Endothelial cell of umbilical vein (primary cell): ENCODE results near the gene EHMT1. TPM values are rescaled to one million over a fixed set of nuclear protein-coding genes. Genes with fewer than 3 reads are reported as not detected.

Experiments
- BruUV-seq: library from RNA; stranded (reverse); fragments of 400-500 nt; replicated peaks from 2 replicates; lab custom pipeline; 2021; lab: Mats Ljungman, UMichigan
- CTCF ChIA-PET: fragments of 300-600, 350-600 bp; sonication (Branson Sonifier 250); formaldehyde crosslinking; loops from one replicate; lab custom pipeline; 2021; ENCODE audit warnings: antibody characterized with exemption, inconsistent platforms; lab: Charles Lee
- POLR2A ChIA-PET: fragments of 300-600, 350-600 bp; sonication (Branson Sonifier 250); formaldehyde crosslinking; loops from one replicate; lab custom pipeline; 2021; ENCODE audit warnings: antibody characterized with exemption, inconsistent platforms; lab: Charles Lee
- DNase-seq: peaks from one replicate; pipeline ENCODE4 v3.0.0-alpha.2; 2011; ENCODE audit warnings: low read depth, low spot score
- FAIRE-seq: peaks from 2 replicates; lab custom pipeline; 2011; peaks lifted over from hg19 to GRCh38; lab: Jason Lieb, UNC
- H2AFZ ChIP-seq: 2 replicates; pipeline ENCODE4 v1.6.0; 2012; ENCODE audit warnings: low read depth, low read length, control low read depth, inconsistent platforms
- H3K27ac ChIP-seq: 2 replicates; pipeline ENCODE4 v1.5.1; 2011; ENCODE audit warnings: low read depth, mild to moderate bottlenecking, control low read depth, low read length, moderate library complexity; ENCODE audit not compliant: insufficient read depth
- H3K27me3 ChIP-seq, 2 experiments: 2 replicates each; pipeline versions ENCODE4 v1.6.0 to v1.6.1; 2011; ENCODE audit warnings: low read length in 2 of 2, mixed read lengths in 1 of 2; ENCODE audit not compliant: control insufficient read depth in 2 of 2, insufficient read depth in 2 of 2
- H3K36me3 ChIP-seq, 2 experiments: 2 replicates in 1 of 2; 3 replicates in 1 of 2; pipeline ENCODE4 v1.5.1; 2011; ENCODE audit warnings: low read length in 2 of 2, mild to moderate bottlenecking in 1 of 2, moderate library complexity in 1 of 2; ENCODE audit not compliant: control insufficient read depth in 2 of 2, insufficient read depth in 2 of 2; ENCODE audit errors: extremely low read depth in 1 of 2
- H3K4me1 ChIP-seq: 3 replicates; pipeline ENCODE4 v1.5.1; 2011; ENCODE audit warnings: mild to moderate bottlenecking, low read length; ENCODE audit not compliant: control insufficient read depth, insufficient read depth; ENCODE audit errors: extremely low read depth
- H3K4me2 ChIP-seq: 2 replicates; pipeline ENCODE4 v1.6.1; 2011; ENCODE audit warnings: low read length, control low read depth, mixed read lengths; ENCODE audit not compliant: insufficient read depth
- H3K4me3 ChIP-seq, 3 experiments: fragments of 200-600 bp in 1 of 3; sonication (generic), shearing (Covaris generic) in 1 of 3; replicated peaks in 1 of 3; 2 replicates each; pipeline ENCODE4 v1.5.1; 2011 to 2016; ENCODE audit warnings: control low read depth in 3 of 3, low read length in 3 of 3, mild to moderate bottlenecking in 2 of 3, inconsistent platforms in 1 of 3, low read depth in 1 of 3, moderate library complexity in 1 of 3; ENCODE audit not compliant: insufficient read depth in 1 of 3
- H3K79me2 ChIP-seq: 2 replicates; pipeline ENCODE4 v1.6.0; 2012; ENCODE audit warnings: low read length, inconsistent platforms; ENCODE audit not compliant: control insufficient read depth, insufficient read depth
- H3K9ac ChIP-seq: replicated peaks from 2 replicates; pipeline ENCODE3; 2011; ENCODE audit warnings: low read length, control low read depth; ENCODE audit not compliant: insufficient read depth; ENCODE audit errors: extremely low read depth
- H3K9me1 ChIP-seq: replicated peaks from 3 replicates; pipeline ENCODE4 v1.6.0; 2011; ENCODE audit warnings: mild to moderate bottlenecking, low read length; ENCODE audit not compliant: control insufficient read depth, insufficient read depth; ENCODE audit errors: extremely low read depth
- H3K9me3 ChIP-seq: replicated peaks from 2 replicates; pipeline ENCODE4 v1.5.1; 2012; ENCODE audit warnings: low read length, inconsistent platforms; ENCODE audit not compliant: control insufficient read depth, insufficient read depth
- H4K20me1 ChIP-seq: replicated peaks from 2 replicates; pipeline ENCODE3; 2011; ENCODE audit warnings: mild to moderate bottlenecking, low read length; ENCODE audit not compliant: control insufficient read depth, insufficient read depth; ENCODE audit errors: extremely low read depth
- EZH2 ChIP-seq: IDR thresholded peaks from 2 replicates; pipeline ENCODE4 v1.6.1; 2012; ENCODE audit warnings: borderline replicate concordance, low read depth, mild to moderate bottlenecking, moderate library complexity, low read length, inconsistent platforms; ENCODE audit not compliant: severe bottlenecking
- FOS ChIP-seq: IDR thresholded peaks from 2 replicates; pipeline ENCODE4 v1.6.1; 2011; ENCODE audit warnings: mild to moderate bottlenecking, low read length, moderate library complexity, borderline replicate concordance; ENCODE audit not compliant: insufficient read depth
- GATA2 ChIP-seq: IDR thresholded peaks from 2 replicates; pipeline ENCODE4 v1.7.0; 2011; ENCODE audit warnings: low read depth, mild to moderate bottlenecking, moderate library complexity, mixed read lengths, low read length; ENCODE audit not compliant: insufficient read length, insufficient read depth
- JUN ChIP-seq: IDR thresholded peaks from 2 replicates; pipeline ENCODE4 v1.6.1; 2011; ENCODE audit warnings: borderline replicate concordance, low read depth; ENCODE audit not compliant: insufficient read length, insufficient read depth
- MYC ChIP-seq: IDR thresholded peaks from one replicate; pipeline ENCODE4 v1.6.1; 2011; ENCODE audit warnings: mild to moderate bottlenecking, low read depth, low read length
- POLR2A ChIP-seq: IDR thresholded peaks from 2 replicates; pipeline ENCODE4 v1.6.1; 2012; ENCODE audit warnings: low read depth, mild to moderate bottlenecking, control low read depth, low read length
- POLR2AphosphoS5 ChIP-seq: IDR thresholded peaks from 2 replicates; pipeline ENCODE4 v1.6.1; 2012; ENCODE audit warnings: low read depth, mild to moderate bottlenecking, control low read depth, low read length, moderate library complexity; ENCODE audit not compliant: insufficient read depth
- dilution Hi-C: fragments of 300-500 bp; cut with MboI; formaldehyde crosslinking; loops from one replicate; pipeline ENCODE4 v1.15.0; 2019; ENCODE audit warnings: low sequenced_read_pairs; ENCODE audit not compliant: extremely low pct_ligation_motif_present
- intact Hi-C: fragments of 100-400 bp; cut with micrococcal nuclease; formaldehyde crosslinking; loops from one replicate; pipeline ENCODE4 v1.10.0; 2022
- polyA plus RNA-seq, 4 experiments: library from polyadenylated mRNA; depleted of rRNA in 3 of 4; stranded (reverse) in 3 of 4; unstranded in 1 of 4; fragments of >200 nt; gene quantifications; 2 replicates each; pipeline versions ENCODE4 v1.2.1 to v1.2.3, GENCODE V29; 2011 to 2012; ENCODE audit warnings: missing spikeins in 1 of 4
- total RNA-seq: library from RNA; stranded (reverse); gene quantifications from 2 replicates; pipeline ENCODE4 v1.2.3, GENCODE V29; 2021
- TF ChIP-seq, protein P1 (sequence below): IDR thresholded peaks from 2 replicates; pipeline ENCODE4 v1.6.1; 2011; ENCODE audit not compliant: insufficient read depth, insufficient read length
- TF ChIP-seq, protein P2 (sequence below), 2 donors: IDR thresholded peaks; 1 replicate in 1 of 2; 2 replicates in 1 of 2; pipeline ENCODE4 v1.5.1; 2011; ENCODE audit warnings: low read length in 2 of 2, mild to moderate bottlenecking in 2 of 2, moderate library complexity in 2 of 2, control low read depth in 1 of 2, inconsistent platforms in 1 of 2, low read depth in 1 of 2; ENCODE audit not compliant: insufficient read depth in 1 of 2; ENCODE audit errors: extremely low read depth in 1 of 2

The EHMT1 gene
- total and polyA plus RNA-seq, 2 donors (not counting 3 experiments of a cell fraction or from before 2014, with no cell fraction given), result 48.2 to 104 TPM

DNA sequence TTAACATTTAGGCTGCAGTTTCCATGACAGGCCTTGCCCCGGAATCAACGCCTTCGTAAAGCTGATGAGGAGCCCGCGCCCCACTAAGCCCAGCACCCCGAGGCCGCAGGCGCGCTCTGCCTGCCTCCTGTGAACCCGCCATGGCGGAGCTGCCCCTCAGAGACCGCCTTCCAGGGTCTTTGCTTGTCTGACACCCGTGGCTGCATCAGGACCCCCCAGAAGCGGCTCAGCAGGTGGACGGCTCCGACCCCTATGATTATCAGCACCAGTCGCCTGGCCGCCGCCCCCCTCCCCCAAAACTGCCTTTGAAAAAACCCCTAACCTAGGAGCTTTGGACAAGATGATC is 39.6 kb upstream of the EHMT1 start:
- CTCF ChIA-PET, result interaction anchor here (1.0 to 1.7 kb wide), 5 partner anchors 9 to 44 kb away, joined by 3 to 15 read pairs (median 5); partner anchors contain the start of genes EHMT1 and ZMYND19

More for the DNA sequence above, 39.6 kb upstream of the EHMT1 start:
- H2AFZ ChIP-seq, result peak overlapping the region; percentile 72
- peaks cover 6 to 32% of the 10 kb centered on the region in 2 experiments for H3K36me3 ChIP-seq
- DNase-seq (no peak), FAIRE-seq (no peak)
- H3K4me3 ChIP-seq, result peak overlapping the region in 2 of 3 experiments; percentile 24 to 94
- POLR2A ChIA-PET, result interaction anchor here (1.4 kb wide), 1 partner anchor 23 kb away, joined by 3 read pairs; no protein-coding TSS in a partner anchor
- no peaks in the 10 kb centered on the region for H3K27me3 ChIP-seq
- no peaks in the 10 kb centered on the region for H4K20me1 ChIP-seq
- intact Hi-C loops (loop anchor here (1.0 kb wide), 1 partner anchor 26 kb away; the partner anchor contains the start of gene ARRDC1), dilution Hi-C loops (no loop called here)
- TF ChIP-seq EZH2 (no peak), GATA2 (no peak), FOS (no peak), POLR2AphosphoS5 (no peak), POLR2A (no peak), MYC (no peak), JUN (no peak)
- TF ChIP-seq, protein P1, sequence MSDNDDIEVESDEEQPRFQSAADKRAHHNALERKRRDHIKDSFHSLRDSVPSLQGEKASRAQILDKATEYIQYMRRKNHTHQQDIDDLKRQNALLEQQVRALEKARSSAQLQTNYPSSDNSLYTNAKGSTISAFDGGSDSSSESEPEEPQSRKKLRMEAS, result no peak
- TF ChIP-seq, protein P2, sequence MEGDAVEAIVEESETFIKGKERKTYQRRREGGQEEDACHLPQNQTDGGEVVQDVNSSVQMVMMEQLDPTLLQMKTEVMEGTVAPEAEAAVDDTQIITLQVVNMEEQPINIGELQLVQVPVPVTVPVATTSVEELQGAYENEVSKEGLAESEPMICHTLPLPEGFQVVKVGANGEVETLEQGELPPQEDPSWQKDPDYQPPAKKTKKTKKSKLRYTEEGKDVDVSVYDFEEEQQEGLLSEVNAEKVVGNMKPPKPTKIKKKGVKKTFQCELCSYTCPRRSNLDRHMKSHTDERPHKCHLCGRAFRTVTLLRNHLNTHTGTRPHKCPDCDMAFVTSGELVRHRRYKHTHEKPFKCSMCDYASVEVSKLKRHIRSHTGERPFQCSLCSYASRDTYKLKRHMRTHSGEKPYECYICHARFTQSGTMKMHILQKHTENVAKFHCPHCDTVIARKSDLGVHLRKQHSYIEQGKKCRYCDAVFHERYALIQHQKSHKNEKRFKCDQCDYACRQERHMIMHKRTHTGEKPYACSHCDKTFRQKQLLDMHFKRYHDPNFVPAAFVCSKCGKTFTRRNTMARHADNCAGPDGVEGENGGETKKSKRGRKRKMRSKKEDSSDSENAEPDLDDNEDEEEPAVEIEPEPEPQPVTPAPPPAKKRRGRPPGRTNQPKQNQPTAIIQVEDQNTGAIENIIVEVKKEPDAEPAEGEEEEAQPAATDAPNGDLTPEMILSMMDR (IDR thresholded peaks at IDR 0.05; ENCODE audit: extremely low read depth in 1 of 2, insufficient read depth in 1 of 2, low read depth in 1 of 2, low read length in 2 of 2), result no peak
- TSS peak; percentile 24 for BruUV-seq
- peaks cover 32% of the 10 kb centered on the region for H3K79me2 ChIP-seq
- no peaks in the 10 kb centered on the region for H3K9me3 ChIP-seq
- no peaks in the 10 kb centered on the region for H3K9me1 ChIP-seq
- peak overlapping the region; percentile 41 for H3K9ac ChIP-seq
- peak overlapping the region; percentile 10 for H3K27ac ChIP-seq
- H3K4me2 ChIP-seq, result peak overlapping the region; percentile 37
- peaks cover 14% of the 10 kb centered on the region for H3K4me1 ChIP-seq
